GM19239 (cell line): ENCODE measurements around the gene PKP2.

ENCODE experiments used
- DNase-seq: peaks from one replicate; pipeline ENCODE4 v3.0.0; 2011; ENCODE audit warnings: low spot score; ENCODE audit not compliant: insufficient read length
- FAIRE-seq: peaks from 2 replicates; lab custom pipeline; 2011; peaks lifted over from hg19 to GRCh38; lab: Jason Lieb, UNC

PKP2 gene

DNA sequence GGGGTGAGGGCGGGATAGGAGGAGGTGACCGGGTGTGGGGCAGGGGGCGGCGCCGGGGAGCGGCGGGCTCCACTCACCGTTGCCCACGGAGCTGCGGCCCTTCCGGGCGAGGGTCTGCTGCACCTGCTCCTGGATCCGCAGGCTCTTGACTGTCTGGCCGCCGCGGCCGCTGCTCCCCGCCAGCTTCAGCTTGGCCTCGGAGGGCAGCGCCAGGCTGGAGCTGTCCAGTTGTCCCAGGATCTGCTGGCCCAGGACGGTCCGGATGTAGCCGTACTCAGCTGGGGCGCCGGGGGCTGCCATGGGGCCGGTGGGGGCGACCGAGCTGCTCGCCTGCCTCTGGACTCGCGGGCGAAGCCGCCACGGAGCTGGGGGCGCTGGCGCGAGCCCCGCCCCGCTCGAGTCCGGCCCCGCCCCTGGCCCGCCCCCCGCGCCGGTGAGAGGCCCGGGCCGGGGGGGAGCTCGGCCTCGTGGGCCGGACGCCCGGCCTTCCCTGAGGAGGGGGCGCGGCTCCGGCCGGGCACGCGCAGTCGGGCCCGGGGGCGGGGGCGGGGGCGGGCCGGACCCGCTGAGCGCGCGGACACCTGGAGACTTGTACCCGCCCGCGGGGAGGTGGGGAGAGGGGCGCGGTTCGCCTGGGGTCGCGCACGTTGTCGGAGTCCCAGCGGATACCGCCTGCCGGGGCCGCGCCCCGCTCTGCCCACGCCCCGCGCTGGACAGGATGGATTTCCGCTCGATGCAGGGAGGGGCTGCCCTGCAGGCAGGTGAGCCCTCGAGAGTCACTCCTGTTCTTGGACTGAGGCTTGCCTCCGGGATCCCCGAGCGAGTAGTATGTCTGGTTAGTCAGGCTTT, at the start of gene PKP2:
TSS of gene PKP2 (minus strand) at position 346 of the 849 bp plus-strand sequence. CDS start at position 300, 46 bp downstream.
- FAIRE-seq (no peak), DNase-seq (peak; percentile 27)

DNA sequence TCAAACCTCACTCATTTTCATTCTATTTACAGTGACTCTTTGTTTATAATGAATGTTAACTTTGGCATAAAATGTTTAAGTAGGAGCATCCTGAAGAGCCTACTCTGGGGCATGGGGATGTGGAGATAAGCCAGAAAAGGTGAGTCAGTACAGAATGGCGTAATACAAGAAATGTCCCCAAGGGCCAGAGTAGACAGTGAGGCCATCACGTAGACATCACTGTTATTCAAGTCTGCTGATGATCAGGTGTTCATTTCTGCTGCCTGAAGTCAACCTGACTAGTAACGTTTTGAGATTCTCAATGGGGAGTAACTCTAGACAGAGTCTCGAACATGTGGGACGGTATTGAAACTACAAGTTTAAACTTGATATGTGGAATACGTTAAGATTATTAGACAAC, 47.6 kb upstream of the PKP2 start:
- DNase-seq (no peak), FAIRE-seq (no peak)

DNA sequence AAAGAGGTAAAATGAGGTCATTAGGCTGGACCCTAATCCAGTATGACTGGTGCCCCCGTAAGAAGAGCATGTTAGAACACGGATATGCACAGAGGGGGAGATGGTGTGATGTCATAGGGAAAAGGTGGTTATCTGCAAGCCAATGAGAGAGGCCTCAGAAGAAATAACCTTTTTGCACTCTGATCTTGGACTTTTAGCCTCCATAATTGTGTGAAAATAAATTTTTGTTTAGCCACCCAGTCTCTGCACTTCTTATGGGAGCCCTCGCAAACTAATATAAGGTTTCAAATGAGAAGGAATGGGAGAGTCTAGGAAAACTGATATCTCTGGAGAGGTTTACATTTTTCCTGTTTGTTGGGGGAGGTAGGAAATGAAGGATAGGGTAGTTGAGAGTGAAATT, 43.2 kb upstream of the PKP2 start:
- FAIRE-seq (no peak), DNase-seq (no peak)

DNA sequence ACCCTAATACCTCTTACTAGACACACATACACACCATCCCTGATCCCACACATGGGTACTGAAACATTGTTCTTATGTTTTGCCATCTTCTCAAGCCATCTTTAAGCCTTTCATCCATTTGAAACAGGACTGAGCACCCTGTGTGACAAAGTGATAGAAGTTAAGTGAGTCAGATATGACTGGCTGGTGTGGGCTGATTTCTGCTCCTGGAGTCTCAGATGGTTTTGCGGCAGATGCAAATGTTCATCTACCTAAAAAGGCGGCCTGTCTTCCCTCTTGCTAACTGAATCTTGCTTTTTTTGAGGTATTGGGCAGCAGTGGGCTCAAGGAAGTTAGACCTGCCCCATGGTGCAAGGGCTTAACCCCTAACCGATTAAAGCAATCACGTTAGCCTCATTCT, 30.4 kb upstream of the PKP2 start:
- no peak for DNase-seq

DNA sequence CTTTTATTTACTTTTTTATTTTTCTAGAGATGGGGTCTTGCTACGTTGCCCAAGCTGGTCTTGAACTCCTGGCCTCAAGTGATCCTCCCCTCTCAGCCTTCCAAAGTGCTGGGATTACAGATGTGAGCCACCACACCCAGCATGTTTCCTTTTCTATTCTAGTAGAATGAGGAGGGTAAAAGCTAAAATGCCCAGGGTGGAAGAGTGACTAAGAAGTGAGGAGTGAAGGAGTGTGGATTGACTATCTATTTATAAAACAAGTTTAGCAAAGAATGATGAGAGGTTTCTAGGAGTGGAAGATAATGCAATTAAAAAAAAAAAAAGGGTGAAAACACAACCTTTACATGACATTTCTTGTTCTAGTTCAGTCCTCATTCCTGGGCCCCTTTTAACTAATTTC, 29.8 kb upstream of the PKP2 start:
- DNase-seq (no peak), FAIRE-seq (no peak)

More for the DNA sequence above, 30.4 kb upstream of the PKP2 start:
- no peak for FAIRE-seq

DNA sequence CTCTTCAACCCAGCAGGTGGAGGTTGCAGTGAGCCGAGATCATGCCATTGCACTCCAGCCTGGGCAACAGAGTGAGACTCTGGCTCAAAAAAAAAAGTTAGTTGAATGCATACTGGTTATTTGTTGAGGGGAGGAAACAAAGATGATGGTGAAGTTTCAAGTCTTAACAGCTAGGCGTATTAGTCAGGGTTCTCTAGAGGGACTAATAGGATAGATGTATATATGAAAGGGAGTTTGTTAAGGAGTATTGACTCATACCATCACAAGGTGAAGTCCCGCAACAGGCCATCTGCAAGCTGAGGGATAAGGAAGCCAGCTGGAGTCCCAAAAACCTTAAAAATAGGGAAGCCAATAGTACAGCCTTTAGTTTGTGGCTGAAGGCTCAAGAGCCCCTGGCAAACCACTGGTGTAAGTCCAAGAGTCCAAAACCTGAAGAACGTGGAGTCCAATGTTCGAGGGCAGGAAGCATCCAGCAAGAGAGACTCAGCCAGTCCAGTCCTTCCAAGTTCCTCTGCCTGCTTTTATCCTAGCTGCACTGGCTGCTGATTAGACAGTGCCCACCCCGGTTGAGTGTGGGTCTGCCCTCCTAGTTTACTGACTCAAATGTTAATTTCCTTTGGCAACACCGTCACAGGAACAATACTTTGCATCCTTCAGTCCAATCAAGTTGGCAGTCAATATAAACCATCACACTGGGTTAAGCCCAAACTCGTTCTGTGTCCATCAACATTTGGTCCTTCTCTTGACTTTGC, 26.1 kb upstream of the PKP2 start:
- DNase-seq (no peak), FAIRE-seq (no peak)

DNA sequence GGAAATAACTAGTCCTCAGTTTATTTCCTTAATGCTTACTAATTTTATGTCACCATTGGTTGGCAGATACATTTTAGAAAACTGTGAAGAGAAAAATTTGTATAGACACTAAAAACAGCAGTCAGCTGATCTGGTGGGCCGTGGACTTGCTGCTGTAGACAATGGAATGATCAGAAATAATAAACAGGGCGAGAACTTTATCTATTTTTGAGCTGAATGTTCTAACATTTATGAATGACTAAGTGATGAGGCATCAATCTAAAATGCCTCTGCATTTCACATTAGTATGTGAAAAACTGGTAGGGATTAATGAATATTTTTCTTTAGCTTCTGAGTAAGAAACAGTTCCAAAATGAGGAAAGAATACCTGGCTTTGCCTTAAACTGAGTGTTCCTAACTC, 24.8 kb upstream of the PKP2 start:
- DNase-seq (no peak), FAIRE-seq (no peak)

DNA sequence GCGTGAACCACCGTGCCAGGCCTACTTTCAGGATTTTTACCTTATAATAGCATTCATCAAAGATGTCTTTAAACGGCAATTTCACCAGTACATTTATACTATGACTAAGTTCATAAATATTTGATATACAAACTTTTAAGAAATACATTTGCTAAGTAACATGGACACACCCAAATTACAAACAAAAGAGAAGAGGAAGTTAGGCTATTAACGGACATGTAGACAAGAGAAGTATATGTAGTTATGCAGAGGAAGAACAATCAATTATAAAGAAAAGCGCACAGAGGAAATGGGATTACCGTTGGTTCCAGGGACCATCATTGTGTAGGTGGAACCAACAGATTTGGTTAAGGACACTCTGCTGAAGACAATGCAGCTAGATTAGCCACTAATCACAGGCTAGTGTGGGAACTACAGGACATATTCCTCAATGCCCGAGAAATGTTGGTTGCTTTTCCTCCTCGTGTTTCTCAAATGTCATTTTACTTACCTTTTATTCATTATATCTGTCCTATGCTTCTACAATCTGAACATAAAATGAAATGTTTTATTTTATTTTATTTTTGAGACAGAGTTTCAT, 24.0 kb upstream of the PKP2 start:
- FAIRE-seq: no peak
- DNase-seq: no peak

DNA sequence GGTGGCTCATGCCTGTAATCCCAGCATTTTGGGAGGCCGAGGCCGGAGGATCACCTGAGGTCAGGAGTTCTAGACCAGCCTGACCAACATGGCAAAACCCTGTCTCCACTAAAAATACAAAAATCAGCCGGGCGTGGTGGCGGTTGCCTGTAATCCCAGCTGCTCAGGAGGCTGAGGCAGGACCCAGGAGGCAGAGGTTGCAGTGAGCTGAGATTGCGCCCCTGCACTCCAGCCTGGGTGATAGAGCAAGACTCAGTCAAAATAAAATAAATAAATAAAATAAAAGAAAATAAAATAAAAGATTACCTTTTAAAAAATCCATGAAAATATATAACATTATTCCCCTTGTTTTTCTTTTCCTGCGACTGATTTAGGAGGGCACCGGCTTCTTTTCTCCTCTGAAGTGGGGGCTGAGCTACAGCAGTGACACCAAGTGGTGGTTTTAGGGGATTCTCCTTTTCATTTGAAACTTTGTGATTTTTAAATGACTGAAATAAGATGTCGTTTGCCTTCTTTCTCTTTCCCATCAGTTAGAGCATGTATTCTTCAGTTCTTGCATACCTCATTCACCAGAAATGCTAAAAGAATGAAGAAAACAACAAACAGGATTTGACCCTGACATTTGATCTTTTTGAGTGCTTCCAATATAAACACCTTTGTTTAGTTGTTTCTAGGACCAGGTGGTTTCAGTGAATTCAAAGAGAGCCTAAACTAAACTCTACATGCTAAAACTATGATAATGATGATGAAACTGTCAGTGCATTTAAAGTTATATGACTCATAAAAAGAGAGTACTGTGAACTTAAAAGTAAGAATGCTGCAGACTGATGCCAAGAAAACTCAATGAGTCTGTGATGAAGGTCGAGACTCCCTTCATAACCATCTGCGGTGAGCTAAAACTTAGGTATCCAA, 22.6 kb upstream of the PKP2 start:
- FAIRE-seq: no peak
- DNase-seq: no peak

DNA sequence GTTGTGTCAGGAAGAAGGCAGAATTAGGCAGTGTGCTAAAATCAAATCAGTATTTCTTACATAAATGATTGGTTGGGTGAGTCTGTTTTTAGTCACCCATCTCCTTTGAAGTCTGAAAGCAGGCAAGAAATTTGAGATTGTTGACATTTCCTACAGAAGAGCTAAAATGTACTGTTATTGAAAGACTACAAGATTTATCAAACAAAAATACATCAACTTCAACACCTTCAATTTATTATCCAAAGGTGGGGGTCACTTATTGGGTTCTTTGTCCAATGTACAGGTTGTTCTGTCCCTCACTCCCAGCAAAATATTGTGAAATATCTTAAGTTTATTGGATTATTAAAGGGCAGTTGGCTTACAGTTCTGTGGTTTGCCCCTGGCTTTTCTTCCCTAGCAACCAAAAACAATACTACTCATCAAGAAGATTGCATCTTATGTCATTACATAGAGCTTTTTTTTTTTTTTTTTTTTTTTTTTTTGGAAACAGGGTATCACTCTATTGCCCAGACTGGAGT, 20.6 kb upstream of the PKP2 start:
- FAIRE-seq (no peak), DNase-seq (no peak)

DNA sequence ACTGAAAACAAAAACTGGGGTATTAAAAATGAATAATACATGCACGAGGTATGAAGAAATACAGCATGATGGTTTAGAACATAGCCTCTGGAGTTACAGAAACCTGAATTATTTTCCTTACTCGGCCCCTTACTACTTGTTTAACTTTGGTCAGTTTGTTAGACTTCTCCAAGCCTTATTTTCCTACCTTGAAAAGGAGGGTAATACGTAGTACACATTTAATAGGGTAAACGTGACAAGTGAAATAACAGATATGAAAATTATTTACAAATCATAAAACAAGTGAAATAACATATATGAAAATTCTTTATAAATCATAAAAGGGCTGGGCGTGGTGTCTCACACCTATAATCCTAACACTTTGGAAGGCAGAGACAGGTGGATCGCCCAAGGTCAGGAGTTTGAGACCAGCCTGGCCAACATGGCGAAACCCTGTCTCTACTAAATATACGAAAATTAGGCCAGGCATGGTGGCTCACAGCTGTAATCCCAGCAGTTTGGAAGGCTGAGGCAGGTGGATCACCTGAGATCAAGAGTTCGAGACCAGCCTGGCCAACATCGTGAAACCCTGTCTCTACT, 11.4 kb upstream of the PKP2 start:
- DNase-seq (no peak), FAIRE-seq (no peak)

DNA sequence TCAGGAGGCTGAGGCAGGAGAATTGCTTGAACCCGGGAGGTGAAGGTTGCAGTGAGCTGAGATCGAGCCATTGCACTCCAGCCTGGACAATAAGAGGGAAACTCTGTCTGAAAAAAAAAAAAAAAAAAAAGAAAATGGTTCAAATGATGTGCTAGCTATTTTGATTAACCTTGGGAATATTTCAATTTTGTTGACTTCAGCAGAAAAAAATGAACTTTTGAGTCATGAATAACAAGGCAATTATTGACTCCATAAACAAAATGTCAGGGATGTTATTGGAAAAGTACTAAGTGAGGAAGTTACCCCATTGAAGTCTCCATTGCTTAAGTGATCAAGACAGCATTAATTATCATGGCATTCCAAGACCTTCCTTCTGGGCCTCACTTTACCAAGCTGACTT, 10.6 kb upstream of the PKP2 start:
- no peak for FAIRE-seq

DNA sequence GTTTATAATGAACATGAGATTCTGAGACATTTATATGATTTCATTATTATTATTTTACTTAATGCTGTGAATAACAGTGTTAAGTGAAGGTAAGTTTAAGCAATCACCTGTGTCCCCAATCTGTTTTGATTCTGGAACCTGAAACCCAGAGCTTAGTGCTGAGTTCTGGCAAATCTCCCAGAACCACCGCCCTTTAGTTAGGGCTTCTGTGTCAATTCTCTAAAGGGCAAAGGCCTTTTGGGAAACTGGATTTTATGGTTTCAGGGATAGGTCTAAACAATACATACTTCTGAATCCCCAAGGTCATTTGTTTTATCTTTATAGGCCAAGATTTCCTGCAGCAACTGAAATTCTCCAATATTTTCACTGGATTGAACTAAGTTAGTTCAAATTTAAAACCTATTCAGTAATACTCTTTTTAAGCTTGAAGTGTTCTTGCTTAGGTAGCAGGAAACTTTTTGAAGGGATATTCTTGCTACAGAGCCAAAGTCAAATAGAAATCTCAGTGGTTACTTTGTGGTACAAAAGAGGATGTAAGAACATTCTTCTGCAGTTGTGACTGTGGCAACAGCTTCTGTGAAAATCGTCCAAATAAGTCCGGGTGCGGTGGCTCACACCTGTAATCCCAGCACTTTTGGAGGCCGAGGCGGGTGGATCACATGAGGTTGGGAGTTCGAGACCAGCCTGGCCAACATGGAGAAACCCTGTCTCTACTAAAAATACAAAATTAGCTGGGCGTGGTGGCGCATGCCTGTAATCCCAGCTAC, 10.0 kb upstream of the PKP2 start:
- peak; percentile 34 for DNase-seq
- peak; percentile 94 for FAIRE-seq

More for the DNA sequence above, 10.6 kb upstream of the PKP2 start:
- no peak for DNase-seq

DNA sequence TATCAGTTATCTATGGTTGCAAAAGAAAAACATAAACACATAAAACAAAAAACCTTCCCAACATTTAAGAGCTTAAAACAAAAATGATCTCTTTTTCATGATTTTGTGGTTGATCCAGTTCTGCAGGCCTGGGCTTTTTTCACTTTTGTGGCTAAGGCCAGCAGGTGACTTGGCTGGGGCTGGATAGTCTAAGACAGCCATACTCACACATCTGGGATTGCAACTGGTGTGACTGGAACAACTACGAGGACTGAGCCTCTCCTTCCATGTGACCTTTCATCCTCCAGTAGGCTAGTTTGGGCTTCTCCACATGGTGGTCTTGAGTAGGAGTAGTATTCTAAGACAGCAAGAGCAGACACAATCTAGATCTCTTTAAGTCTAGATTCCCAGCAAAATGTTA, 7.2 kb upstream of the PKP2 start:
- no peak for DNase-seq
- no peak for FAIRE-seq

DNA sequence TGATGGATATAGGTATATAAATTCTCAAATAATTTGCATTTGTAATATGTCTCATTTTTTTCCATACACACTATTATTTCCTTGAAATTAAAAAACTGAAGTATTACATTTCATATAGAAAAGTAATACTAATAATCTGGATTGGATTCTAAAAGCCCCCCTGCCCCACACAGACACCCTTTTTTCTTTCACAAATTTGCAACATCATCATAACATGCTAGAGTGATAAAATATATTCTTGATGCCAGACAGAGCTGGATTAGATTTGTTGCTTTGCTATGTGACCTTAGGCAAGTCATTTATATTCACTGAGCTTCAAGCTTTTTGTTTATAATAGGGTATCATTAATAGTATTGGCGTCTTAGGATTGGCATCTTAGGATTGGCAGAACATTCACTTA, 6.7 kb upstream of the PKP2 start:
- no peak for DNase-seq
- no peak for FAIRE-seq

DNA sequence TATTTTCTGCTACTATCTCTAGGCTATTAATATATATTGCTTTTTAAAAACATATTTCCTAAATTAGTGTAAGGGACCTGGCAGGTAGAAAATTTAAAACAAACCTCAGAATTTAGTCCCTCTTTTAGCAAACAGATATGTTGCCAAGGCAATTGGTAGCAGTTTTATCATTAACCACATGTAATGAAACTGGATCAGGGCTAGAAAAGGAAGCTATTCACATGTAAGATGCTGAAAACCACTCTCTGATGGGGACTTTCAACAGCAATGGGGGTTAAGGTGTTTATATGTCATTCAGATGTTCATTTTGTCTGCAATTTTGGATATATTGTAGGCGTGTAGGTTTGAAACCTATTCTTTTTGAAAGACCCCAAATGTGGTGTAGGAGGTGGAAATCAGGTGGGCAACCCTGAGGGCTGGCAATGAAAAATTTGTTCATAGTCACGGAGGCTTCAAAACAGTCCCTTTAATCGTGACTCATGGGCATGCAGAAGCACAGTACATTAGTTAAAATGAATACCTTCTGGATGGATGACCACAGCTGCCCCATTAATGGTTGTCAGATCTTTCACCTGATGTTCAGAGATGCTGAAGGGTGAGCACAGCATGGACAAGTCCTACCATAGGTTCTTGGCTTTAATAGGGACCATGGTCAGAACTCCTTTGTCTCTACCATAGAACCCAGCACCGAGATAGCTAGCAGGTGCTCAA, 5.9 kb upstream of the PKP2 start:
- FAIRE-seq (no peak), DNase-seq (no peak)

DNA sequence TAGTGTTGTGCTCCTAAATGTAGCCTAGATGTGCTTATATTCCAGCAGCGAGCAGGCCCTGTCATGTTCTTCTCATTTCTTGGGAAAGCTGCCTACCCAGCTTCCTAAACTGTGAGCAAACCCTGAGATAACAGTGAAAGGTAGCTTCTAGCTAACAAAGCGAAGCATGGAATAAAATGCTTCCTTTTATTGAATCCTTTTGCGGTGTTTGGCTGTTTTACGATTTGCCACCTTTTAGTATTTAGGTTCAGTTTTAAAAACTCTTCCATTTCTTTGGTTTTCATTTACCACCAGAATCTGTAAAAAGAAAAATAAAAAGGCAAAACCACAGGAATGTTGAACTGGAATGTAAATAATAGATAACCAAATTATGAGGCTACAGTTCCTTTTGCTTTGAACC, 5.0 kb upstream of the PKP2 start:
- no peak for DNase-seq
- no peak for FAIRE-seq
